Measurements from ENCODE around the gene QSOX2.
"Not testable (repeated sequence)": the region's sequence is repeated elsewhere in the genome, so short reads cannot be mapped to it uniquely, and the experiment has no call there.

The QSOX2 gene

GRCh38 chr9:136266641-136267040, 21.0 kb upstream of the QSOX2 start:
- DNase-seq (ENCODE audit: low read depth), result not testable (repeated sequence)

GRCh38 chr9:136265561-136266355, 20.1 kb upstream of the QSOX2 start:
- no peak for DNase-seq (ENCODE audit: low read depth)

- DNase-seq (ENCODE audit: low read depth), result no peak
Observed at GRCh38 chr9:136264441-136265405, 19.1 kb upstream of the QSOX2 start.

- DNase-seq (ENCODE audit: low read depth), result no peak
Observed at GRCh38 chr9:136264031-136264430, 18.4 kb upstream of the QSOX2 start.

- DNase-seq (ENCODE audit: low read depth), result no peak
Observed at GRCh38 chr9:136262671-136263178, 17.1 kb upstream of the QSOX2 start.

GRCh38 chr9:136261686-136262430, 16.2 kb upstream of the QSOX2 start:
- no peak for DNase-seq (ENCODE audit: low read depth)

- DNase-seq (ENCODE audit: low read depth), result no peak
Observed at GRCh38 chr9:136260936-136261472, 15.4 kb upstream of the QSOX2 start.

GRCh38 chr9:136260521-136260920, 14.9 kb upstream of the QSOX2 start:
- no peak for DNase-seq (ENCODE audit: low read depth)

GRCh38 chr9:136259836-136260235, 14.2 kb upstream of the QSOX2 start:
- no peak for DNase-seq (ENCODE audit: low read depth)

GRCh38 chr9:136259517-136259813, 13.9 kb upstream of the QSOX2 start:
- no peak for DNase-seq (ENCODE audit: low read depth)

GRCh38 chr9:136258786-136259516, 13.3 kb upstream of the QSOX2 start:
- no peak for DNase-seq (ENCODE audit: low read depth)

- no peak for DNase-seq (ENCODE audit: low read depth)
Observed at GRCh38 chr9:136258299-136258625, 12.7 kb upstream of the QSOX2 start.

GRCh38 chr9:136257381-136258298, 12.0 kb upstream of the QSOX2 start:
- DNase-seq (ENCODE audit: low read depth), result no peak

- DNase-seq (ENCODE audit: low read depth), result no peak
Observed at GRCh38 chr9:136255896-136256890, 10.6 kb upstream of the QSOX2 start.

GRCh38 chr9:136255166-136255538, 9.5 kb upstream of the QSOX2 start:
- DNase-seq (ENCODE audit: low read depth), result peak; percentile 41

GRCh38 chr9:136254381-136255165, 9.0 kb upstream of the QSOX2 start:
- no peak for DNase-seq (ENCODE audit: low read depth)

- no peak for DNase-seq (ENCODE audit: low read depth)
Observed at GRCh38 chr9:136253246-136254130, 7.9 kb upstream of the QSOX2 start.

Data from EH (cell line).